Left ventricle myocardium superior (tissue), 1 donor: ENCODE results near the gene CTNNB1. TPM values are rescaled to one million over a fixed set of nuclear protein-coding genes. Genes with fewer than 3 reads are reported as not detected.

Experiments used
- ATAC-seq: fragments of 200-7000 bp; cut with Tn5 transposase; one replicate; pipeline ENCODE4 v1.9.1; 2020; ENCODE audit warnings: mild to moderate bottlenecking, moderate library complexity
- DNase-seq: peaks from one replicate; pipeline ENCODE4 v3.0.0-alpha.2; 2020
- intact Hi-C: fragments of 100-400 bp; cut with micrococcal nuclease; formaldehyde crosslinking; loops from one replicate; pipeline ENCODE4 v1.11.0; 2022
- total RNA-seq: library from RNA; stranded (reverse); fragmentation: NEBNext Ultra II Directional; extraction: Animal tissue kit (Norgen Biotek cat#: 25700); gene quantifications from one replicate; pipeline ENCODE4 v1.2.1, GENCODE V29; 2021
- donor health status: DM: no; HTN: yes; CAD: no; lungs with severe emphysema.

CTNNB1 gene
- total RNA-seq, 1 donor from 2014 or later: 145 TPM

GRCh38 chr3:41241800-41242571 lies 42.7 kb downstream of the CTNNB1 start:
- no peak for DNase-seq
- no peak for ATAC-seq
- intact Hi-C loops: no loop called here

- DNase-seq (no peak), ATAC-seq (no peak)
- intact Hi-C loops: no loop called here
These were observed 43.9 kb downstream of the CTNNB1 start for GRCh38 chr3:41243183-41243582.

GRCh38 chr3:41244620-41245336 lies 45.5 kb downstream of the CTNNB1 start:
- DNase-seq (no peak), ATAC-seq (peak; percentile 61)
- intact Hi-C loops: no loop called here

- DNase-seq (peak; percentile 56), ATAC-seq (peak; percentile 84)
- intact Hi-C loops: no loop called here
These were observed 48.0 kb downstream of the CTNNB1 start for GRCh38 chr3:41247055-41248004.

DNA sequence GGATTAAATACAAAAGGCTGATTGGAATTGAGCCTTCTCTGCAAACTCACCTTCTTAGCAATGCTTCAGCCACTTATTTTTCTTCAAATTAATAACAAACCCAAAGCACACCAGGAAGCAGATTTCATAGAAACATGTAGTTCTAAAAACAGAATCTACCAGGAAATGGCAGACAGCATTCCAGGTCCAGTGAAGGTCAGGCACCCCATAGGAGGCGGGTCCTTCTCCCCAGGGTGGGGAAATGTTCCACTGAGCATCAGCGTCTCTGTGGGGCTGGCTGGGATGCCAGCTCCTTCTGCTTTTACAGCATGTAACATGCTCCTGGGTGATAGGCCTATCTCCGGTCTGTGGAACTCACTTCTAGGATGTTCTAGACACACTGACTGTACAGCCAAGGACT lies 49.2 kb downstream of the CTNNB1 start:
- DNase-seq: no peak
- intact Hi-C loops: no loop called here
- no peak for ATAC-seq

GRCh38 chr3:41249318-41249717 lies 50.0 kb downstream of the CTNNB1 start:
- intact Hi-C loops: no loop called here
- DNase-seq (no peak), ATAC-seq (no peak)

GRCh38 chr3:41250825-41251224 lies 51.5 kb downstream of the CTNNB1 start:
- intact Hi-C loops: no loop called here
- ATAC-seq (no peak), DNase-seq (no peak)

- ATAC-seq (no peak), DNase-seq (no peak)
- intact Hi-C loops: no loop called here
These were observed 52.3 kb downstream of the CTNNB1 start for GRCh38 chr3:41251593-41251992.

GRCh38 chr3:41258239-41258800 lies 59.0 kb downstream of the CTNNB1 start:
- intact Hi-C loops: no loop called here
- DNase-seq: no peak
- no peak for ATAC-seq

GRCh38 chr3:41259449-41260062 lies 60.3 kb downstream of the CTNNB1 start:
- DNase-seq: no peak
- intact Hi-C loops: no loop called here
- ATAC-seq: no peak

GRCh38 chr3:41260063-41260450 lies 60.8 kb downstream of the CTNNB1 start:
- no peak for DNase-seq
- intact Hi-C loops: no loop called here
- no peak for ATAC-seq

GRCh38 chr3:41265011-41265545 lies 65.8 kb downstream of the CTNNB1 start:
- DNase-seq (no peak), ATAC-seq (no peak)
- intact Hi-C loops: no loop called here

DNA sequence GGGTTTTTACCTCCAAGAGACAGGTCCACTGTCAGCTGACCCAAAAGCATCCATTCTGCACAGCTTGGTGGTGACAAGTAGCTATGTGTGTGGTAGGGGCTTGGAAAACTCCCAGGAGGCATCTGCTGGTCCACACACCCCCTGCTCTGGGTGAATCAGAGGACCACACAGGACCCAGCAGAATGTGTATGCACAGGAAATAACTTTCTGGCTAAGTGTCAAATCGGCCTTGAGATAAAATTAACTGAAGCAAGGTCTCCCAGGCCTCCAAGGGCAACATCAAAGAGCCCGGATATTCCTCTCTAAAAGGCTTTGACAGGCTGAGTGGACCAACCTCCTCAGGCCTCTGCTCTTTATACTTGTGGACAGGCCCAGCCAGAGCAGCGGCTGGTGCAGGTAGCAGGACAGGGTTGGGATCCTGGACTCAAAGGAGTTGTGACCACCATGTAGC lies 66.5 kb downstream of the CTNNB1 start:
- intact Hi-C loops: no loop called here
- ATAC-seq (peak; percentile 44), DNase-seq (no peak)

- ATAC-seq (no peak), DNase-seq (no peak)
- intact Hi-C loops: no loop called here
These were observed 68.8 kb downstream of the CTNNB1 start for GRCh38 chr3:41267975-41268640.

DNA sequence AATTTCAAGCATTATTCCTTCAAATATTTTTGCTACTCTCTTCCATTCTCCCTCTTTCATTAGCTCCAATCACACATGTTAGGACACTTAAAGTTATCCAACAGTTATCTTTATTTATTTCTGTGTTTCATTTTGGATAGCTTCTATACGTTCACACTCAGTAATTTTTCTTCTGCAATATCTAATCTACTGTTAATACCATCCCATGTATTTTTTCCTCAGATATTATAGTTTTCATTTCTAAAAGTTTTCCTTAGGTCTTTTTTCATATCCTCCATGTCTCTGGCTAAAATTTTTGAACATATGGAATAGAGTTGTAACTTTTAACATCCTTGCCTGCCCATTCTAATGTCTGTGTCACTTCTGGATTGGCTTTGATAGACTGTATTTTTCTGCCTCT lies 73.4 kb downstream of the CTNNB1 start:
- ATAC-seq: no peak
- intact Hi-C loops: no loop called here
- no peak for DNase-seq

DNA sequence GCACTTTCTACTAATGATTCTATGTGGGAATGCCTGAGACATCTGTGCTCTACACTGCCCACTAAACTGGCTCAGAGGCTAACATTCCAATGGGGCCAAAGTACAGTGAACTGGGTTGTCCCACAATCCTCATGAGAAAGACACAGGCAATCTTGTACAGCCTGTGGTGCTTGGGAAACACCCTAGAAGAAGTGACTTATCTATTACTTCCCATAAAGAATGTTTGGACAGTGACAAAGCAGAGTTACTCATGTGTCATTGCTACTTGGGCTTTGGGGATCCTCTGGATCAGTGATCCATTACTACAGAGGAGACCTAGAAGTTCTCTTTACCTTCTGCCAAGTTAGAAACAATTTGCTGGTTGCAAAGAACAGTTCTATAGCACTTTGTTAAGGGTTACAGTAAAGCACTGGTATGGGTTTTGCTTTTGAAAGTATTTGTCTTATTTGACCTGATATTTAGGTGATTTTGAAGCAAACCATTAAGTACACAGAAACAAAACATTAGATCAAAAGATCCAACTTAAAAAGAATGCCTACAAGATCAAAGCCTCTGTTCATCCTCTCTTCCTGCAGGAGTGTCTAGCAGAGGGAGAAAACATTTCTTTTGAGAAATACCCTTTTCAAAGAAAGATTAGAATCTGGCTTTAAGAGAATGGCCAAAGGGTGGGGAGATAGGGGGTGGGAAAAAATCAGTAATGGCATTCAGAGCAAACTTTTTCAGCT lies 75.8 kb downstream of the CTNNB1 start:
- DNase-seq (no peak), ATAC-seq (no peak)
- intact Hi-C loops: no loop called here

- no peak for DNase-seq
- intact Hi-C loops: no loop called here
- ATAC-seq: no peak
These were observed 76.9 kb downstream of the CTNNB1 start for GRCh38 chr3:41276191-41276590.
